NCI-H510A (cell line): Measurements from ENCODE around the gene FHDC1.
A peak's percentile ranks its signal among the peaks of the same experiment; 100 is the strongest.

ENCODE experiments used
- DNase-seq: peaks from one replicate; lab custom pipeline; 2025; lab: John Stamatoyannopoulos, UW

FHDC1 gene

DNA sequence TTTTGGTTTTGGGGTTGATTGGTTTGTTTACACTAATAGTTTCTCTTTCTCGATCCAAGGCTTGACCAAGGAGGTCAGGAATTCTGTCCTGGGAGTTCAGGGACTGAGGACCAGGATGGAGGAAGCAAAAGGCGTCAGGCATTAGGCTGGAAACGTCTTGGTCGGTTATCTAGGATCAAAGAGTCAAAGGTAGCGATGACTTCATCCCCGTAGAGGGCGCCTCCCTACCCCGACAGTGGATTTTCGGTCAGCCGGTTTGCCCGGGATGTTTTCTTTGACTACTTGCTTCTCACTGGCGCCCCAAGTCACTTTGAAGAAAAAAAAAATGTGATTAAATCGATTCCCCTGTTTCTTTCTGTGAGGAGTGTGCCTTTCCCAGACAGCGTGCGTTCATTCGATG, 980 bp upstream of the FHDC1 start:
- DNase-seq = no peak

DNA sequence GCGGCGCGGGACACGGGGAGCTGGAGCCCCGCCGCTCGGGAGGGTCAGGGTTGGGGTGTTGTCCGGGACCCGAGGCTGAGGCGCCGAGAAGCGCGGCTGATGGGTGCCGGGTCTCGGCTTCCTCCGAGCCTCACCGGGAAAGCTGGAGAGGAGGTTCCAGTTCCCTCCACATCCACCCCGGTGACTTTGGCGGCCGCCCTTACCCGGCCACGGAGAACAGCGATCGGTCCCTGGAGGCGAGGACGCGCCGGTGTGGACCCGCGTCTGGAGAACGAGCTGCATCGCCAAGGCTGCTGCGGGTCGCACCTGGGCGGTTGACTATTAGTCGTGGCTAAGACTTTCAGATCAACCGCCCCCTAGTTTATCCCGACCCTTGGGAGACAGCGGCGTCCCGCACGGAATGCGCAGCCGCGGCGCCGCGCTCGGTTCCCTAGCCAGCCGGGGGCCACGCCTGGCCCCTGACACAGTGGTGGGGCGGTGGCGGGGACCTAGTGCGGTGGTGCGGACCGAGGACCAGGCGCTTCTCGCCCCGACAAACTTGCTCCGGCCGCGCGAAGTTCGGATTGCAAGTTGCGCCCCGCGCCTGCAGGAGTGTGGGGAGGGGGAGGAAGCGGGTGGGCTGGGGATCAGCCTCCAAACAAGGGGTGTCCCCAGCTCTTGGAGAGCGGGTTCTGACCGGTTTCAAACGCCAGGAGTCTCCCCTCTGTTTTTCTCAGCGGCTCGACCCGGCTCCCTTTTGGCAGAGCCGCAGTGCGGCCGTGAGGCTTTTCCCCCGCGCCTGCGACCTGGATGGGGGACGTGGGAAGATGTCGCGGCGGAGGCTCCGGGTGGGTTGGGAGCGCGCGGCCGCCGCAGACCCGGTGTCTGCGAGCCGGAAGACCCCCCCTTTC, 568 bp downstream of the FHDC1 start:
- DNase-seq = peak; percentile 18

DNA sequence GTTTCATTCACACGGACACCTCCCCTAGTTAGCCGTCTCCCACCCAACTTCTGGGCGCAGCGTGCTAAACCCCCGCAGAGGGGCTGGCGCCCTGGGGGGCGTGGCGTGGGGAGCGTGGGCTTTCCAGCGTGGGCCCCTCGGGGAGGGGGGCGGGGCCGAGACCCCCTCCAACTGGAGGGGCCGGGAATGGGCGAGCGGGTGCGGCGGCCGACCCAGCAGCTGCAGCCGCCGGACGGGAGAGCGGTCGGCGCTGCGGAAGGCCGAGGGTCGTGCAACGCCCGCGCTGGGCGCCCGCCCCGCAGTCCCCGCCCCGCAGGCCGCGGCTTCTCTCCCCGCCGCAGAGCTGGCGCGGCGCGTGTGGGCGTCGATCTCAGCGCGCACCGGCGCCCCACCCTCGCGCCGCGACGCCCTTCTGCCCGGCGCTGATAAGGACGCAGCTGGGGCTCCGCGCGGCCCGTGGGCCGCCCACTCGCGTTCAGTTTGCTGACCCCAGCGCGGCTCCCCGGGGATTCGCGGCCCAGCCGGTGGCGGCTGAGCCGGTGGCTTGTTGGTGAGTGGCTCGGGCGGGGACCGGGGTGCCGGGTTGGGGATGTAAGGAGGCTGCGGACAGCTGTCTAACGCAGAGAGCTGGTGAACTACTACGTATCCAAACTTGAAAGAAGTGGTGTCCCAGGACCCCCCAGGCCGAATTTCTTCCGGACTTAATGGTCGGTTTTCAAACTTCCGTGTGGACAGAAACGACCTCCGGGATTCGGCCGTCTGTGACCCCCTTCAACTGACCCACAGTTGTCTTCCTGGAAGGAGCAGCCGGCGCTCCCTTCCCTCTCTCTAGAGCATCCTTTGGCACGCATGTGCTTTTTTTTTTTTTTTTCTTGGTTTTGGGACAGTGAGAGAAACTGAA, 1.5 kb downstream of the FHDC1 start:
- DNase-seq = no peak

GRCh38 chr4:152938237-152938947, 2.3 kb downstream of the FHDC1 start:
- no peak for DNase-seq

DNA sequence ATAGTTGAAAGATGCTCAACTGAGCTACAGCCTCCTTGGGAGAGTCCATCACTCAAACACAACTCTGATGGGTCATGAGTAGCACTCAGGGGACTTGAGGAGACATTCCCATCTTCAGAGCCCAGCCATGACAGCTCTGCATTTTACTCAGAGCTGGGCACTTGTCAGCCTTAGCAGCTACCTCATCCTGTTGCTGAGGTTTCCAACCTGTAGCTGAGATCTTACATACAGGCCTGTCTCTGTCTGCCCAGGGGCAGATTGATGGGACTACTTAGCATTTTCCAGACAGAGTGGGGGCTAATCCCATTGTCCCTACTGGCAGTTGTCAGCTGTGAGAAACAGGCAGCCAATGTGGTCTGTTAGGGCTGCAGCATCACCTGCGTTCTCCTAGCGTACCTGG, 3.5 kb downstream of the FHDC1 start:
- DNase-seq = no peak

- DNase-seq = no peak
These were observed 4.3 kb downstream of the FHDC1 start for GRCh38 chr4:152940461-152940860.

DNA sequence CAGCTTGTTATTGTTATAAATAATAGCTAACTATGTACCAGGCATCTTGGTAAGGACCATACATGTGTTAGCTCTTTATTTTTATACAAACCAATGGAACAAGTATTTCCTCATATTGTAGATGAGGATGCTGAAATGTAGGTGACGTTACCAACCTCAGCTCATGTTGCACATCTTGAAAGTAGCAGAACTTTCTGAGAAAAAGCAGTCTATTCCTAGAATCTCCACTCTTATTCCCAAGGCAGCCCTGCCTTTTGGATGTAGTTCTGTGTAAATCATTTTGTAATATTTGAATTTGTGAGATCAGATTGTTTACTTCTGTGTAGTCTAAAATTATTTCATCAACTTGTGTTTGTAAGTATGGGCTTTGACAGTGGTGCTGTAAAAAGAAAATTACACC, 5.3 kb downstream of the FHDC1 start:
- DNase-seq = no peak

- no peak for DNase-seq
These were observed 6.2 kb downstream of the FHDC1 start for GRCh38 chr4:152942346-152942745.

DNA sequence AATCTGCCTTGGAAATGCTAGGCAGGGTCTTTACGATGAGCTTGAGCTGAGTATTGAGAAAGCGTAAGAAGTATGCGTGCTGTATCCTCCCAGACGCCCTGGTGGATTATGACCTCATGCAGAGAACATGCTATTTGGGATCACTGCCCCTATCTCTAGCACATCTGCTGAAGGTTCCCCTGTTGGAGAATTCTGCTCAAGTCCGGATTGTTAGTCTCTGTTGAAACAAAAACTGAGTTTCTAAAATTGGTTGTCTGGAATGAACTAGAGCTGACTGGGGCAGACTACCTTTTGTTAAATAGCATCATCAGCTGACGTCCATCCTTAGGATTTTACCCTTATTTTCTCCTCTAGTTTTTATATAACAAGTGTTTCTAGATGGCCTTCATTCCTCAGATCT, 7.5 kb downstream of the FHDC1 start:
- DNase-seq = no peak

- no peak for DNase-seq
These were observed 8.7 kb downstream of the FHDC1 start for GRCh38 chr4:152944666-152945320.

- DNase-seq = no peak
These were observed 9.5 kb downstream of the FHDC1 start for GRCh38 chr4:152945639-152946038.

GRCh38 chr4:152946446-152946845, 10.3 kb downstream of the FHDC1 start:
- no peak for DNase-seq

DNA sequence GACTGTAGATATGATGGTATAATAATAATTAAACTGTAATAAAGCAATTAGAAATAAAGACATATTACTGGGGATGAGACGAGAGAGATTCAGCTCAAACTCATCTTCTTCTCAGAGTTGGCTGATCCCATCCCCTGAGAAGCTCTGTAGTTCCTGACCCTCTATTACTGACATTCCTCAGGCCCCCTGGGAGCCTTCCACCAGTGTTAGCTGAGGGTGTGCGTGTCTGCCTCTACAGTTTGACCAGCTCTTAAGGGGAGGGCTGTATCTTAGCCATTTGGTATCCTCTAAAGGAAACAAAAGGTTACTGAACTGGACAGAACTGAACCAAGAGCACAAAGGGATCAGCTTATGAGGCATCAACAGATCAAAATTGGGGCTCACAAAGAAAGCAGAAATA, 11.2 kb downstream of the FHDC1 start:
- no peak for DNase-seq

DNA sequence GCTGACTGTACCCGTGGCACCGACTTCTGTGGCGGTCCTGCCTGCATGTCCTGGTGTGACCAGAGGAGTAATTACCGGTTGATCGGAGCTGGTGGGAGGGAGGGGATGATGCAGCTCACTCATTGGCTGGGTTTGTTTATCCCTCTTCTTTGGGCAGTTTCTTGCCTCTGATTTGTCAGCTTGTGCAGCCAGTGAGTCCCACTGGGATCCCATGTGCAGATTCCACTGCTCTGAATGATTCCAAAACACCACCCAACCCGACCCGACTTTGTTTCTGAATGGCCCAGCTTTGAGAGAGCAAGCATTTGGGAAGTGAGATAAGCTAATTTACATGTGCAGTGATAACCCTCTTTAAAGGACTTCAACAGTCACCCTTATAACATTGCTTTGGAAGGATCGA, 13.8 kb downstream of the FHDC1 start:
- no peak for DNase-seq

GRCh38 chr4:152950402-152951274, 14.5 kb downstream of the FHDC1 start:
- no peak for DNase-seq

DNA sequence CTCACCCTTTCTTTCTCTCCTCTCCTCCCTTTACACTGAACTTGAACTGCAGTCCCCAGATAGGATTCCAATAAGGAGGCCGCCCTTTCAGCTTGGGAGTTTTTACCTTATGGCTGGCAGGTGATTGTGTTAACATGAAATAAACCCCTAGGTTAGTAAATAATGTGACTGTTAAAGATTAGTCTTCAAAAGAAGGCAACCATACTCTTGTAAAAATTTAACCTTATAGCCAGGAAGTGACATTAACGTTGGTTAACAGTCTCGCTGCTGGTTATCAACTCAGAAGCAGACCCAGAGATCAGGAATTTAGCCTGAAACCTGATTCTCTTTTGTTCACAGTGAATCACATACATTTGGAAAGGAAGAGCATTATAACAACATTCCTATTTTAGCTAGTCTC, 15.2 kb downstream of the FHDC1 start:
- DNase-seq = no peak

GRCh38 chr4:152953514-152953913, 17.4 kb downstream of the FHDC1 start:
- DNase-seq = no peak

- DNase-seq = no peak
These were observed 18.6 kb downstream of the FHDC1 start for GRCh38 chr4:152954741-152955140.

- no peak for DNase-seq
These were observed 20.0 kb downstream of the FHDC1 start for GRCh38 chr4:152956147-152956546.

- no peak for DNase-seq
These were observed 20.7 kb downstream of the FHDC1 start for GRCh38 chr4:152956650-152957436.
